PC-9 (cell line): ENCODE measurements around the gene ZNF816. TPM values are rescaled to one million over a fixed set of nuclear protein-coding genes. Genes with fewer than 3 reads are reported as not detected.
"Not testable (repeated sequence)": the region's sequence is repeated elsewhere in the genome, so short reads cannot be mapped to it uniquely, and the experiment has no call there.

Experiments
- BruUV-seq: library from RNA; stranded (reverse); fragments of 400-500 nt; replicated peaks from 2 replicates; lab custom pipeline; 2021; lab: Mats Ljungman, UMichigan
- CTCF ChIA-PET: fragments of 300-600 bp; sonication (Branson Sonifier 250); formaldehyde crosslinking; loops from one replicate; lab custom pipeline; 2022; ENCODE audit warnings: antibody characterized with exemption; lab: Charles Lee
- POLR2A ChIA-PET: fragments of 300-600 bp; sonication (Branson Sonifier 250); formaldehyde crosslinking; loops from one replicate; lab custom pipeline; 2022; ENCODE audit warnings: antibody characterized with exemption; ENCODE audit not compliant: unreplicated experiment; lab: Charles Lee
- DNase-seq, 2 experiments: peaks; one replicate each; pipeline versions ENCODE4 v3.0.0 to v3.0.0-alpha.2; 2015 to 2022; ENCODE audit warnings: mixed read lengths in 1 of 2
- H2AFZ ChIP-seq: fragments of 200-600 bp; sonication (generic); 2 replicates; pipeline ENCODE4 v1.8.1; 2017; ENCODE audit warnings: antibody characterized with exemption
- H3F3A ChIP-seq: fragments of 200-600 bp; sonication (generic); 2 replicates; pipeline ENCODE4 v1.8.1; 2017; ENCODE audit warnings: antibody characterized with exemption, mild to moderate bottlenecking, low read depth; ENCODE audit not compliant: insufficient read depth
- H3K27ac ChIP-seq: fragments of 200-600 bp; sonication (generic); 2 replicates; pipeline ENCODE4 v1.6.1; 2016; ENCODE audit warnings: mixed run types
- H3K27me3 ChIP-seq: fragments of 200-600 bp; sonication (generic); 2 replicates; pipeline ENCODE4 v1.6.1; 2016; ENCODE audit warnings: low read depth, mixed run types; ENCODE audit not compliant: insufficient read depth
- H3K36me3 ChIP-seq: fragments of 200-600 bp; sonication (generic); 2 replicates; pipeline ENCODE4 v1.6.1; 2016; ENCODE audit warnings: low read depth, mixed run types
- H3K4me1 ChIP-seq: fragments of 200-600 bp; sonication (generic); replicated peaks from 2 replicates; pipeline ENCODE4 v1.6.1; 2016; ENCODE audit warnings: mixed run types; ENCODE audit not compliant: insufficient read depth
- H3K4me2 ChIP-seq: fragments of 200-600 bp; sonication (generic); 2 replicates; pipeline ENCODE4 v1.6.1; 2017; ENCODE audit warnings: mixed run types
- H3K4me3 ChIP-seq: fragments of 200-600 bp; sonication (generic); 2 replicates; pipeline ENCODE4 v1.6.1; 2016; ENCODE audit warnings: mixed run types
- H3K79me2 ChIP-seq: fragments of 200-600 bp; sonication (generic); 2 replicates; pipeline ENCODE4 v1.6.1; 2017; ENCODE audit warnings: low read depth, mixed run types
- H3K9me2 ChIP-seq: fragments of 200-600 bp; sonication (generic); 2 replicates; pipeline ENCODE4 v1.8.1; 2017; ENCODE audit warnings: mild to moderate bottlenecking; ENCODE audit not compliant: insufficient read depth
- H3K9me3 ChIP-seq: fragments of 200-600 bp; sonication (generic); 2 replicates; pipeline ENCODE4 v1.8.1; 2016; ENCODE audit warnings: low read depth; ENCODE audit not compliant: insufficient read depth
- H4K20me1 ChIP-seq: fragments of 200-600 bp; sonication (generic); 2 replicates; pipeline ENCODE4 v1.8.1; 2017; ENCODE audit not compliant: insufficient read depth
- EZH2 ChIP-seq: fragments of 200-600 bp; sonication (generic); IDR thresholded peaks from 2 replicates; pipeline ENCODE4 v1.8.0; 2017; ENCODE audit warnings: antibody characterized with exemption, low read depth
- intact Hi-C: fragments of 100-400 bp; cut with micrococcal nuclease; formaldehyde crosslinking; loops from one replicate; pipeline ENCODE4 v1.10.0; 2022; ENCODE audit not compliant: unreplicated experiment
- total RNA-seq: library from RNA; stranded (reverse); gene quantifications from 2 replicates; pipeline ENCODE4 v1.2.3, GENCODE V29; 2021
- TF ChIP-seq, protein P1 (sequence below): fragments of 200-600 bp; sonication (generic); conservative IDR thresholded peaks from 2 replicates; pipeline ENCODE4 v1.6.1; 2017; ENCODE audit warnings: mixed run types, antibody characterized with exemption, mild to moderate bottlenecking, moderate library complexity

Gene ZNF816
- total RNA-seq, 1 experiment from 2014 or later = 11.8 TPM

DNA sequence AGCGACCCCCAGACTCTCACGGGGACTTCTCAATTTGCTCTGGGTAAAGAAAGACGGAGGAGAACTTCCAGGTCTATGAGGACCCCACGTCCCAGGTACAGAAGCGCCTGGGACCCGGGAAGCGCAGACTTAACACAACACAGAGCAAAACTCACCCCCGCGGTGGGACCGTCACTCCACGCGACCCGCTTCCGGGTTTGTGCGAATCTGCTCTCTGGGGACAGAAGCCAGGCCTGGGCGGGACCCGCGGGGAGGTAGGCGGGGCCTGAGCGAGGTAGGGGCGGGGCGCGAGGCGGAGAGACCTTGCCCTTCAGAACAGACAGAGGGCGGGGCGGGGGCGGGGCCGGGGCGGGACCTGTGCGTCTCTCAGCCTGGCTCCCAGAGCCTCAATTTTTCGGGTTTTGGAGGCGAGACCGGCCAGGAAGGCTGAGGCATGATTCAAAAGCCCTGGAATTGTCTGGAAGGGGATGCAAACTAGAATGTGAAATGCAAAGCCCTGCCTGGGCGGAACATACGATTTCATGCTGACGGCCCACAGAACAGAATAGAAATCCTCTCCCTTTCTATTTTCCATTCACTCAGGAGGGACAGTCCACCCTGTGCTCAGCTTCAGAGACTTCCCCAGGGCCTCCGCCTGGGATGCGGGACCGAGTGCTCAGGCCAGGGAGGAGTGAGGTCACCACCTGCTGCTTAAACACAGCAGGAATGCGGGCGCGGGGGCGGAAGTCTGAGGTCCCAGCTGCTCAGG is 20.1 kb downstream of the ZNF816 start:
- peak overlapping the region; percentile 91 for H3K4me2 ChIP-seq
- H3F3A ChIP-seq = peaks cover 7% of the 10 kb centered on the region
- H3K79me2 ChIP-seq = peaks cover 32% of the 10 kb centered on the region
- TF ChIP-seq, protein P1, sequence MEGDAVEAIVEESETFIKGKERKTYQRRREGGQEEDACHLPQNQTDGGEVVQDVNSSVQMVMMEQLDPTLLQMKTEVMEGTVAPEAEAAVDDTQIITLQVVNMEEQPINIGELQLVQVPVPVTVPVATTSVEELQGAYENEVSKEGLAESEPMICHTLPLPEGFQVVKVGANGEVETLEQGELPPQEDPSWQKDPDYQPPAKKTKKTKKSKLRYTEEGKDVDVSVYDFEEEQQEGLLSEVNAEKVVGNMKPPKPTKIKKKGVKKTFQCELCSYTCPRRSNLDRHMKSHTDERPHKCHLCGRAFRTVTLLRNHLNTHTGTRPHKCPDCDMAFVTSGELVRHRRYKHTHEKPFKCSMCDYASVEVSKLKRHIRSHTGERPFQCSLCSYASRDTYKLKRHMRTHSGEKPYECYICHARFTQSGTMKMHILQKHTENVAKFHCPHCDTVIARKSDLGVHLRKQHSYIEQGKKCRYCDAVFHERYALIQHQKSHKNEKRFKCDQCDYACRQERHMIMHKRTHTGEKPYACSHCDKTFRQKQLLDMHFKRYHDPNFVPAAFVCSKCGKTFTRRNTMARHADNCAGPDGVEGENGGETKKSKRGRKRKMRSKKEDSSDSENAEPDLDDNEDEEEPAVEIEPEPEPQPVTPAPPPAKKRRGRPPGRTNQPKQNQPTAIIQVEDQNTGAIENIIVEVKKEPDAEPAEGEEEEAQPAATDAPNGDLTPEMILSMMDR = no peak
- TF ChIP-seq EZH2 = no peak
- intact Hi-C loops = loop anchor here (1.0 to 5.0 kb wide), 5 partner anchors 20 to 86 kb away; partner anchors contain the start of genes ZNF320, ZNF468, ZNF816 and ZNF888
- H3K4me1 ChIP-seq = peaks cover 26% of the 10 kb centered on the region
- no peaks in the 10 kb centered on the region for H4K20me1 ChIP-seq
- H3K9me2 ChIP-seq = no peaks in the 10 kb centered on the region
- H3K27me3 ChIP-seq = no peaks in the 10 kb centered on the region
- peak; percentile 81 to 99 for DNase-seq
- H2AFZ ChIP-seq = peak overlapping the region; percentile 98
- BruUV-seq = TSS peak; percentile 98
- peaks cover 12% of the 10 kb centered on the region; the same call in 1 of the 2 replicates for H3K36me3 ChIP-seq
- ChIA-PET CTCF (interaction anchor here (0.7 kb wide), 1 partner anchor 163 kb away, joined by 5 read pairs; no protein-coding TSS in a partner anchor), POLR2A (interaction anchor here (0.8 kb wide), 1 partner anchor 160 kb away, joined by 5 read pairs; no protein-coding TSS in a partner anchor)
- peaks cover 44% of the 10 kb centered on the region for H3K9me3 ChIP-seq
- peak overlapping the region; percentile 28; the same call in 1 of the 2 replicates for H3K27ac ChIP-seq
- H3K4me3 ChIP-seq = peak overlapping the region; percentile 64

DNA sequence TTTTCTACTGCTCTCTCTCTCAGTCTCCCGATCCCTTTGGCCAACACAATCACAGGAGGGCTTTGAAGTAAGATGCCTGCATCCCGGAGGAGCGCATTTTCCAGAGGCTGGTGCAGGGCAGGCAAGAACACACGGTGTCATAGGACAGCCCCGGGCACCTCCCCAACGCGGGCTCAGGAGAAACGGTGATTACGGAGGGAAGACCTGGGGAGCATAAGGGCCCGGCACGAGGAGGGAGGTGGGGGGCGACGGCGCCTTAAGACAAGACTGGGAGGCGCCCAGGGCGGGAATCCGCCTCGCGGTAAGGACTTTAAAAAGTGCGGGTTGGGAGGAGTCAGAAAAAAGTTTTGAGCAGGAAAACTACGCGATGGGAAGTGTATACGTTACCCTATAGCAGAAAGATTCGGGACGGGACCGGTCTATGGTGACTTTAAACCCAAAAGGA is 20.7 kb downstream of the ZNF816 start:
- TSS peak; percentile 90 for BruUV-seq
- Histone ChIP-seq H3K9me2 (no peaks in the 10 kb centered on the region), H3K36me3 (peaks cover 18% of the 10 kb centered on the region; the same call in 1 of the 2 replicates), H4K20me1 (no peaks in the 10 kb centered on the region), H3K27ac (peak overlapping the region; percentile 28; the same call in 1 of the 2 replicates), H3K4me1 (peaks cover 26% of the 10 kb centered on the region), H3K4me2 (peak overlapping the region; percentile 91), H3F3A (peaks cover 7% of the 10 kb centered on the region), H3K27me3 (no peaks in the 10 kb centered on the region), H3K9me3 (peaks cover 40% of the 10 kb centered on the region), H2AFZ (peak overlapping the region; percentile 98), H3K4me3 (peak overlapping the region; percentile 64), H3K79me2 (peaks cover 38% of the 10 kb centered on the region)
- peak in 1 of 2 experiments; percentile 33 for DNase-seq
- TF ChIP-seq, protein P1 = no peak
- no peak for TF ChIP-seq EZH2
- intact Hi-C loops = loop anchor here (2.0 to 5.0 kb wide), 4 partner anchors 19 to 85 kb away; partner anchors contain the start of genes ZNF468, ZNF816 and ZNF888
- POLR2A ChIA-PET = interaction anchor here (0.8 kb wide), 1 partner anchor 160 kb away, joined by 5 read pairs; no protein-coding TSS in a partner anchor
- CTCF ChIA-PET = no interaction called here

GRCh38 chr19:52941523-52941922 is 21.2 kb downstream of the ZNF816 start:
- BruUV-seq, CTCF ChIA-PET, H3K27ac ChIP-seq, H3K9me2 ChIP-seq, H3K27me3 ChIP-seq, DNase-seq, H3F3A ChIP-seq, H4K20me1 ChIP-seq: not testable (repeated sequence)
- intact Hi-C loops = loop anchor here (5.0 kb wide), 1 partner anchor 51 kb away; no protein-coding TSS in a partner anchor
- POLR2A ChIA-PET = interaction anchor here (0.7 kb wide), 1 partner anchor 50 kb away, joined by 3 read pairs; no protein-coding TSS in a partner anchor
- Histone ChIP-seq H3K4me2 (peak overlapping the region; percentile 91), H2AFZ (peak overlapping the region; percentile 98; the same call in 1 of the 2 replicates), H3K36me3 (peaks cover 22% of the 10 kb centered on the region; the same call in 1 of the 2 replicates), H3K9me3 (peaks cover 35% of the 10 kb centered on the region), H3K79me2 (peaks cover 42% of the 10 kb centered on the region), H3K4me1 (peaks cover 26% of the 10 kb centered on the region), H3K4me3 (peak overlapping the region; percentile 64)

GRCh38 chr19:52940905-52941304 is 21.8 kb downstream of the ZNF816 start:
- CTCF ChIA-PET, H3K27ac ChIP-seq, H2AFZ ChIP-seq, H3K9me2 ChIP-seq, BruUV-seq, DNase-seq, H3K4me3 ChIP-seq, H3K27me3 ChIP-seq, H3F3A ChIP-seq, H4K20me1 ChIP-seq: not testable (repeated sequence)
- peak overlapping the region; percentile 91 for H3K4me2 ChIP-seq
- POLR2A ChIA-PET = interaction anchor here (0.7 kb wide), 1 partner anchor 51 kb away, joined by 3 read pairs; no protein-coding TSS in a partner anchor
- H3K4me1 ChIP-seq = peaks cover 26% of the 10 kb centered on the region
- intact Hi-C loops = loop anchor here (5.0 kb wide), 1 partner anchor 51 kb away; no protein-coding TSS in a partner anchor
- H3K79me2 ChIP-seq = peaks cover 42% of the 10 kb centered on the region
- H3K9me3 ChIP-seq = peaks cover 35% of the 10 kb centered on the region
- peaks cover 26% of the 10 kb centered on the region; the same call in 1 of the 2 replicates for H3K36me3 ChIP-seq
